HepG2 (cell line): Measurements from ENCODE around the gene CPSF4. TPM values are rescaled to one million over a fixed set of nuclear protein-coding genes. Genes with fewer than 3 reads are reported as not detected.
A peak's percentile ranks its signal among the peaks of the same experiment; 100 is the strongest.

ENCODE experiments used
- AKAP8 ChIP-seq: sonication (generic); formaldehyde crosslinking; IDR thresholded peaks from 2 replicates; pipeline ENCODE4 v1.5.1; 2020; ENCODE audit warnings: mild to moderate bottlenecking, missing genetic modification reagents
- CCDC6 ChIP-seq: sonication (generic); formaldehyde crosslinking; IDR thresholded peaks from 2 replicates; pipeline ENCODE4 v1.8.1; 2022; ENCODE audit warnings: mild to moderate bottlenecking, missing genetic modification reagents, moderate library complexity
- CREB3 ChIP-seq: sonication (generic); formaldehyde crosslinking; IDR thresholded peaks from 2 replicates; pipeline ENCODE4 v1.5.0; 2020; ENCODE audit warnings: missing genetic modification reagents
- MLX ChIP-seq: IDR thresholded peaks from 2 replicates; pipeline ENCODE4 v1.6.1; 2016
- NR2F1 ChIP-seq, 2 experiments: fragments of 450-650 bp in 1 of 2; formaldehyde crosslinking in 1 of 2; IDR thresholded peaks; 2 replicates each; pipeline versions ENCODE4 v1.5.0 to v1.6.1; 2016 to 2020; ENCODE audit warnings: mild to moderate bottlenecking in 1 of 2, missing compliant biosample characterization in 1 of 2, missing genetic modification reagents in 1 of 2, moderate library complexity in 1 of 2
- PHF8 ChIP-seq: sonication (generic); formaldehyde crosslinking; IDR thresholded peaks from 2 replicates; pipeline ENCODE4 v1.5.0; 2020; ENCODE audit warnings: missing genetic modification reagents
- SNRNP70 ChIP-seq: fragments of 200-400 bp; formaldehyde crosslinking; IDR thresholded peaks from 2 replicates; pipeline ENCODE4 v1.6.1; 2017; ENCODE audit warnings: mild to moderate bottlenecking, low read depth, low read length, moderate library complexity
- SUZ12 ChIP-seq: fragments of 150-350 bp; IDR thresholded peaks from 2 replicates; pipeline ENCODE4 v1.6.1; 2014; ENCODE audit warnings: low read depth, low read length
- TBP ChIP-seq: sonication (generic); formaldehyde crosslinking; IDR thresholded peaks from 2 replicates; pipeline ENCODE4 v1.5.0; 2020; ENCODE audit warnings: missing genetic modification reagents
- TIGD3 ChIP-seq: sonication (generic); formaldehyde crosslinking; IDR thresholded peaks from 2 replicates; pipeline ENCODE4 v1.5.1; 2020; ENCODE audit warnings: mild to moderate bottlenecking, missing genetic modification reagents, borderline replicate concordance
- ZBTB10 ChIP-seq: sonication (generic); formaldehyde crosslinking; IDR thresholded peaks from 2 replicates; pipeline ENCODE4 v1.4.0; 2020; ENCODE audit warnings: missing genetic modification reagents, borderline replicate concordance
- ZBTB4 ChIP-seq: sonication (generic); formaldehyde crosslinking; IDR thresholded peaks from 2 replicates; pipeline ENCODE4 v1.4.0; 2020; ENCODE audit warnings: missing genetic modification reagents, mild to moderate bottlenecking, borderline replicate concordance
- ZFP36 ChIP-seq: fragments of 150-350 bp; IDR thresholded peaks from 2 replicates; pipeline ENCODE4 v1.6.1; 2018; ENCODE audit warnings: borderline replicate concordance, low read length, low read depth; ENCODE audit not compliant: partially characterized antibody
- ZNF343 ChIP-seq: sonication (generic); formaldehyde crosslinking; IDR thresholded peaks from 2 replicates; pipeline ENCODE4 v1.4.0; 2020; ENCODE audit warnings: mild to moderate bottlenecking, missing genetic modification reagents
- ZNF549 ChIP-seq: sonication (generic); formaldehyde crosslinking; IDR thresholded peaks from 2 replicates; pipeline ENCODE4 v1.5.0; 2020; ENCODE audit warnings: missing genetic modification reagents
- ZNF644 ChIP-seq: IDR thresholded peaks from 2 replicates; pipeline ENCODE4 v1.6.1; 2016; ENCODE audit warnings: low read depth
- ZNF740 ChIP-seq: sonication (generic); formaldehyde crosslinking; IDR thresholded peaks from 2 replicates; pipeline ENCODE4 v1.4.0; 2020; ENCODE audit warnings: missing genetic modification reagents
- ZNF781 ChIP-seq: sonication (generic); formaldehyde crosslinking; IDR thresholded peaks from 2 replicates; pipeline ENCODE4 v1.5.1; 2020; ENCODE audit warnings: borderline replicate concordance, mild to moderate bottlenecking, missing genetic modification reagents; ENCODE audit errors: not compliant biosample characterization
- ZSCAN21 ChIP-seq: sonication (generic); formaldehyde crosslinking; IDR thresholded peaks from 2 replicates; pipeline ENCODE4 v1.8.0; 2022; ENCODE audit warnings: mild to moderate bottlenecking, missing genetic modification reagents, moderate library complexity, borderline replicate concordance
- polyA plus RNA-seq, 8 experiments: library from polyadenylated mRNA; depleted of rRNA in 3 of 8; stranded (reverse) in 7 of 8; unstranded in 1 of 8; fragments of >200 nt; fragmentation: Illumina TruSeq in 4 of 8; extraction: Trizol in 4 of 8; gene quantifications; 2 replicates each; pipeline versions ENCODE4 v1.2.1 to v1.2.3, GENCODE V29; 2011 to 2016; ENCODE audit warnings: low read depth in 4 of 8, missing spikeins in 1 of 8, mixed read lengths in 1 of 8; ENCODE audit not compliant: insufficient read depth in 1 of 8
- total RNA-seq, 5 experiments: library from RNA; depleted of rRNA; stranded (reverse); fragments of >200 nt; fragmentation: Illumina TruSeq; extraction: Trizol; gene quantifications; 2 replicates each; pipeline ENCODE4 v1.2.3, GENCODE V29; 2016; ENCODE audit warnings: low read depth in 1 of 5

The CPSF4 gene
- total and polyA plus RNA-seq, 2 of the 13 experiments (the other 11 are each of a cell fraction or from before 2014, with no cell fraction given), result 34.1 to 49.6 TPM

GRCh38 chr7:99499721-99500636 lies 61.2 kb downstream of the CPSF4 start, which contains the start of gene ZNF394 (continued):
- no peak for TF ChIP-seq MLX
- TF ChIP-seq SNRNP70, result no peak
- peak; percentile 70; the same call in 1 of the 2 replicates for TF ChIP-seq CCDC6 (CRISPR knock-in tag)
- TF ChIP-seq ZNF343 (CRISPR knock-in tag), result no peak
- TF ChIP-seq AKAP8 (CRISPR knock-in tag), result no peak
- no peak for TF ChIP-seq ZFP36
- TF ChIP-seq ZNF644 (CRISPR knock-in tag), result no peak
- no peak for TF ChIP-seq CREB3
- TF ChIP-seq PHF8 (CRISPR knock-in tag), result peak; percentile 92
- TF ChIP-seq ZNF740 (CRISPR knock-in tag), result no peak
- no peak for TF ChIP-seq NR2F1 (CRISPR knock-in tag; IDR thresholded peaks at IDR 0.05)
- TF ChIP-seq SUZ12, result no peak
- no peak for TF ChIP-seq ZNF781
- TF ChIP-seq TIGD3 (CRISPR knock-in tag), result no peak
- peak; percentile 62; the same call in 1 of the 2 replicates for TF ChIP-seq ZBTB10 (CRISPR knock-in tag)
- TF ChIP-seq ZBTB4 (CRISPR knock-in tag), result no peak; the same call in 1 of the 2 replicates
- TF ChIP-seq TBP (CRISPR knock-in tag), result no peak
- no peak for TF ChIP-seq ZNF549
- TF ChIP-seq ZSCAN21 (CRISPR knock-in tag), result no peak
